Esophagus muscularis mucosa (tissue), 4 donors: ENCODE data around the gene NPTX1.

Experiments
- EP300 ChIP-seq: sonication (generic); formaldehyde crosslinking; IDR thresholded peaks from one replicate; pipeline ENCODE4 v1.6.1; 2017; ENCODE audit warnings: antibody characterized with exemption
- POLR2A ChIP-seq: fragments of 450-650 bp; IDR thresholded peaks from one replicate; pipeline ENCODE4 v1.6.1; 2017; ENCODE audit warnings: antibody characterized with exemption, moderate library complexity, mild to moderate bottlenecking, low read depth
- POLR2AphosphoS5 ChIP-seq, 2 donors: sonication (generic); formaldehyde crosslinking; IDR thresholded peaks; one replicate each; pipeline ENCODE4 v1.6.1; 2017; ENCODE audit warnings: antibody characterized with exemption in 2 of 2
- TF ChIP-seq, protein P1 (sequence below), 3 experiments: fragments of 200-600 bp in 2 of 3; fragments of 450-650 bp in 1 of 3; sonication (generic) in 2 of 3; IDR thresholded peaks; one replicate each; pipeline ENCODE4 v1.5.1; 2017 to 2019; ENCODE audit warnings: antibody characterized with exemption in 3 of 3, mild to moderate bottlenecking in 2 of 3, moderate library complexity in 1 of 3

DNA sequence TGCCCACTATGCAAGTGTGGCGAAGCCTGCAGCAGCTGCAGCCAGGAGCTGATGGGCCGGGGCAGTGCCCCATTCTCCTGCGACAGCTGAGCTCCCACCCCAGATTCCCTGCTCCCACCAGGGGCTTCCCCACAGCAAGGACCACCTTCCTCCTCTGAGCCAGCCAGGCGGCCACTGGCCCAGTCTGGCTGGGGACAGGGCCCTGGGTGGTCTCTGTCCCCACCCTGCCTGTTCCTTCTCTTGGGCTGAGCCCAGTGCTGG is 5.6 kb upstream of the NPTX1 start:
- TF ChIP-seq, protein P1, sequence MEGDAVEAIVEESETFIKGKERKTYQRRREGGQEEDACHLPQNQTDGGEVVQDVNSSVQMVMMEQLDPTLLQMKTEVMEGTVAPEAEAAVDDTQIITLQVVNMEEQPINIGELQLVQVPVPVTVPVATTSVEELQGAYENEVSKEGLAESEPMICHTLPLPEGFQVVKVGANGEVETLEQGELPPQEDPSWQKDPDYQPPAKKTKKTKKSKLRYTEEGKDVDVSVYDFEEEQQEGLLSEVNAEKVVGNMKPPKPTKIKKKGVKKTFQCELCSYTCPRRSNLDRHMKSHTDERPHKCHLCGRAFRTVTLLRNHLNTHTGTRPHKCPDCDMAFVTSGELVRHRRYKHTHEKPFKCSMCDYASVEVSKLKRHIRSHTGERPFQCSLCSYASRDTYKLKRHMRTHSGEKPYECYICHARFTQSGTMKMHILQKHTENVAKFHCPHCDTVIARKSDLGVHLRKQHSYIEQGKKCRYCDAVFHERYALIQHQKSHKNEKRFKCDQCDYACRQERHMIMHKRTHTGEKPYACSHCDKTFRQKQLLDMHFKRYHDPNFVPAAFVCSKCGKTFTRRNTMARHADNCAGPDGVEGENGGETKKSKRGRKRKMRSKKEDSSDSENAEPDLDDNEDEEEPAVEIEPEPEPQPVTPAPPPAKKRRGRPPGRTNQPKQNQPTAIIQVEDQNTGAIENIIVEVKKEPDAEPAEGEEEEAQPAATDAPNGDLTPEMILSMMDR (IDR thresholded peaks at IDR 0.05) = no peak
- TF ChIP-seq POLR2A (no peak), POLR2AphosphoS5 (IDR thresholded peaks at IDR 0.05) (no peak), EP300 (no peak)
